ENCODE data around the gene SAG.

Gene SAG

GRCh38 chr2:233307565-233307964 lies at the start of gene SAG:
Gene SAG (plus strand): TSS chr2:233307816. CDS start chr2:233309190, 1,374 bp downstream.
- no peak for DNase-seq

- DNase-seq, result no peak
Observed at GRCh38 chr2:233258211-233258610, 49.4 kb upstream of the SAG start.

DNA sequence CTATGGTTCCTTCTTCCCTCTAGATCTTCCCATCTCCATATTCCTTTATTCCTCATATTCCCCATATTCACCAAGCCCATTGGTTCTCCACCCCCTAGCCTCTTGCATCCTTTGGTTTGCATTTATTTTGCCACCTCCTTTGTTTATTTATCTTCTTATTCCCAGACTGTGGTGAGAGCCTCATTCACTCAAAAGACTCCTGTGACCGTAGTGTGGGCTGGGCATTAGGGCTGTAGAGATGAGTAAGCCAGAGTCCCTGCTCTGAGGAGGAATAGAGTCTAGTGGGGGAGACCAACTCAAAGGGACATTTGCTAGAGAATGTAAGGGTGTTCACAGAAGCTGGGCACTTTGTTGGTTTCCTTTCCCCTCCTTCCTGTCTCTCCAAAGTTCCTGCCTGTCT lies 47.9 kb upstream of the SAG start:
- no peak for DNase-seq

GRCh38 chr2:233260661-233261060 lies 47.0 kb upstream of the SAG start:
- DNase-seq, result no peak

DNA sequence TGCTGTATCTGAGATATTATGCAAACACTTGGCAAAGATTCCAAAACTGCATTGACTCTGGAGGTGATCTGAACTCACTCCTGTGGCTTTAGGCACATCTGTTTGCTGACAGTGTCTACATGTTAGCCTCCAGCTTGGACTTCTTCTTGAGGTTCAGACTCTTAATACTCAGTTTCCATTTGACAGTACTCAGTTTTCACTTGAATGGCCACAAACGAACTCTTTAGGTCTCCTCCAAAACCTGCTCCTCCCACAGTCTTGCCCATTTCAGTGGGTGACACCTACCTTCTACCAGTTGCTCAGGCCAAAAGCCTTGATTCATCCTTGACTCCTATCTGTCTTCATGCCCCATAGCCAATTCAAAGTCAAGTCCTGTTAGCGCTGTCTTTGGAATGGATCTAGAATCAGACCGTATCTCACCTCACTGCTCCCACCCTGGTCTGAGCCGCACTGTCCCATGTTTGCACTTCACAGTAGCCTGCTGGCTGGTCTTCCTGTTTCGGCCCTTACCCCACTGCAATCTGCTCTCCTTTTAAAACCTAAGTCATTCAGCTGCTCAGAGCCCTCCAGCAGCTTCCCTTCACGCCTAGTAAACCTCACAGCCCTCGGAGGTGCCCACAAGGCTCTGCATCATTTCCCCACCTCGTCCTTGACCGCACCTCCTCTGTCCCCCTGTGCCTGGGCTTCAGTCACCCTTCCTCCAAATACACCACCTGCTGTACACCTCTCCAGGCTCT lies 45.6 kb upstream of the SAG start:
- no peak for DNase-seq

GRCh38 chr2:233262562-233262961 lies 45.1 kb upstream of the SAG start:
- DNase-seq, result no peak

DNA sequence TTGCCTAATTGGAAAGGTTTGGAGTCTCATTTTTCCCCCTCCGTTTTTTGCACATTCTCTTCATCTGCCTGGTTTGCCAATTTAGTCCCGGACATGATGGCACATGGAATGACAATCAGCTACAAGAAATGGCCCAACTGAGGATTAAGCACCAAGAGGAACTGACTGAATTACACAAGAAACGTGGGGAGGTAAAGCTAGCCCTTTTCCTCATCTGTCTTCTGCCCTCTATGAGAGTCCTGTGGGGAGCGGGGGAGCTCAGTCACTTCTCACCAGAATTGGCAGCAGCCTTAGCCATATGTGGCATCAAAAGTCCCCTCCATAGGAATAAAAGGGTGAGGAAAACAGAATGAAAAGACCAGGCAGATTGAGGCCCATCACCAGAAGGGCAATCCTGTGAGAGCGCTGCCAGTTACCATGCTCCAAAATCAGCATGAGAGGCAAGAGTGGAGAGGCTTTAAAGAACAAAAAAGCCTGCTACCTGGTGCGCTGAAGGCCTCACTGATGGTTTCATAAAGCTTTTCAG lies 44.5 kb upstream of the SAG start:
- no peak for DNase-seq

- DNase-seq, result no peak
Observed at GRCh38 chr2:233264667-233265066, 42.9 kb upstream of the SAG start.

GRCh38 chr2:233265899-233266431 lies 41.7 kb upstream of the SAG start:
- DNase-seq, result no peak

DNA sequence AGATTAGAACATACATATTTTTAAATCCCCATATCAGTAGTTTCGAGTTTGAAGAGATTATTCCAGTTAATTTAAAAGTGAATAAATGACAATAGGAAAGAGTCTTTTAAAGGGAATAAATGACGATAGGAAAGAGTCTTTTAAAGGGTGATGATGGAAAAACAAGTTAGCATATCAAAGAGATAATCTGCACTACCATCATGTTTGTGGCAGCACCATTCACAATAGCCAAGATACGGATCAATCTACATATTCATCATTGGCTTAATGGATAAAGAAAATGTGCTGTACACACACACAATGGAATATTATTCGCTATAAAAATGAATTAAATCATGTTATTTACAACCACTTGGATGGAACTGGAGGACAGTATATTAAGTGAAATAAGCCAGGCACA lies 41.1 kb upstream of the SAG start:
- DNase-seq, result no peak

DNA sequence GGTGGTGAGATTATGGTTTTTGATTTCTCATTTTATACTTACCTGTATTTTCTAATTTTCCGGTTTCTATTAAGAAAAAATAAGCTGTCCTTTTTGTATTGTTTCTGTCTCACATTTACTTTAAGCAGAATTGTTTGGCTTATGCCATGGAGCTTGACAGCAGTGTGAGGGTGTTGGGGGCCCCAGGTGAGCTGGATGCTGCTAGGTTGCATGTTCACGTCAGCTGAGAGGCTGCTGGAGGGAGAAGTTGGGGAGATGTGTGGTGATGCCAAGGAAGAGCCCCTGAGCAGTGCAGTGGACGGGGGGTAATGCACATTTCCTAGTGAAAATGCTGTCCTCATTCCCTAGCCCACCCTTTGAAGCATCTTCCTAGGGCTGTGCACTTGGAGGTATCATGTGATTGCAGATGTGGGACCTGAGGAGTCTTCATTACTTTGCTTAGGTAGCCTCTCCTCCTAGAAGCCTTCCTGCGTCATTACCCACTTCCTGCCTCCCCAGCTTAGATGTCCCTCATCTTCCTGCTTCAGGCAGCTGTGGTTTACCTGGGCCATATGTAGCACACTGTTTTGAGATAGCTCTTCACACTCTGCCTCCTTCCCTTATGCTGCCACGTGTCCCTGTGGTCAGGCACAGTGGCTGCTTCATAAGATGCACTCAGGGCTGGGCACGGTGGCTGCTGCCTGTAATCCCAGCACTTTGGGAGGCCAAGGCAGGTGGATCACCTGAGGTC lies 39.9 kb upstream of the SAG start:
- DNase-seq, result peak; percentile 41

DNA sequence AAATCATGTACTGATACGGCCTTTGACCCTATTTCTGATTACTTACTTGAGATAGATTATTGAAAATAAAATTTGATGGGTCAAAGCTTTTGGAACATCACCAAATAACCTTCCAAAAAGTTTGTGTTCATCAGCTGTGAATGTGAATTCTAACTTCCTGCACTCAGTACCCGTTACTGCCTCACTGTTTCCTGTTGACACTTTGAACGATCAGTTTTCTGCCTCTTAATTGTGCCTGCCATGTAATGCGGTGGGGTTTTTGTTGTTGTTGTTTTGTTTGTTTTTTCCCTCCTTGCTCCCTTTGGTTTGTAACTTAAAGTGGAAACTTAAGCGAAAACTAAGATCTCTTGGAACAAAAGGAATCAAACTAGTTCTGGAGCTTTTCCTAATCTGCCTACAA lies 37.2 kb upstream of the SAG start:
- DNase-seq, result no peak

- DNase-seq, result no peak
Observed at GRCh38 chr2:233270951-233271350, 36.7 kb upstream of the SAG start.

- no peak for DNase-seq
Observed at GRCh38 chr2:233271693-233272092, 35.9 kb upstream of the SAG start.

- DNase-seq, result no peak
Observed at GRCh38 chr2:233273120-233273519, 34.5 kb upstream of the SAG start.

DNA sequence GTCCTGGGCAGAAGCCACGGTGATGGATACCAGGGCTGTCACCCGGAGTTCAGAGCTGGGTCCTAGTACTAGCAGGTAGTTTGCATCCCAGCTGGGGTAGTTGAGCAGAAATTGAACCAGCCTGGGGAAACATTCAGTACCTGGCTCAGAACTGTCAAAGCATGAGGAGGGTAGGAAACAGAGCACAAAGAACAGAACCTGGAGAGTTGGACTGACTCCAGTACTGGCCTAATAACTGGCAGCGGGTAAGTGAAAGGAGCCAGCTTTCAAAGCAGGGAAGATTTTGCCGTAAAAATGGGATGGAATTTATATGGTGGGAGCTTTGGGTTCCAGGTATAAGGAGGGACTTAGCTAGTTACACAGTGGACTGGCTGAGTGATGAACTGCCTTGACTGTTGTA lies 32.4 kb upstream of the SAG start:
- DNase-seq, result no peak

- DNase-seq, result no peak
Observed at GRCh38 chr2:233278921-233279320, 28.7 kb upstream of the SAG start.

- no peak for DNase-seq
Observed at GRCh38 chr2:233280114-233280693, 27.4 kb upstream of the SAG start.

GRCh38 chr2:233281553-233281952 lies 26.1 kb upstream of the SAG start:
- no peak for DNase-seq

- DNase-seq, result no peak
Observed at GRCh38 chr2:233281992-233282603, 25.5 kb upstream of the SAG start.

DNA sequence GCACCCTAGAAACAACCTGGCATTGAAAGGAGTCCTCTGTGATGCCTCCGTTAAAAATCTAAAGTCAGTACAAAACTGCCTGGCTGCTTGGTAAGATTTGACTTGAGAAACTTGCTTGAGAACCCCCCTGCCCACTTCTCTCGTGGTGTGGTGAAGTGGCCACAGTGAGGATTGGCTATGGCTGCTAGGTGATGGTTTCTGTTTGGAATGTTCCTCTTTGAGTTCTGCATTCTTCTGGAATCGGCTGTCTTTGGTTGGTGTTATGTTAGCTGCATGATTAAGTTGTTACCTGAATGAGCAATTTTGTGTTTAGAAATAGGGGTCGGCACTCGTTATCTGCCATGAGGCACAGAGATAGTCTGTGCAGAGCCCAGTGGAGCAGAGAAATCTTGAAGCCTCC lies 21.7 kb upstream of the SAG start:
- no peak for DNase-seq

DNA sequence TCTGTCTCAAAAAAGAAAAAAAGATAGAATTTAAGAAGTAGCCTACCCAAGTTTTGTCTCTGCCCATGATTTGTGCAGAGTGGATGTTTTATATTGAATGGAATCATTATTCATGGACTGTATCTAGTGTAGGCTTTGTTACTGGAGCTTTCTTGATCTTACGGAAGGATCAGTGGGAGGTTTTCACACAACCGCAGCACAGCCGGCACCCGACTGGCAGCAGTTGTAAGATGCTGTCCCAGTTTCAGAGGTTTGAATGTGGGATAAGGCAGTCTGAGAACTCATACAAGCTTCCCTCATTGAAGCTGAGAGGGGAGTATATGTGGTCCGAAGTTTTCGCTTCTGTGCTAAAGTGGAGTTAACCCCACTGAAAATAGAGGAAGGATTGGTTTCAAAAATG lies 19.7 kb upstream of the SAG start:
- no peak for DNase-seq

DNA sequence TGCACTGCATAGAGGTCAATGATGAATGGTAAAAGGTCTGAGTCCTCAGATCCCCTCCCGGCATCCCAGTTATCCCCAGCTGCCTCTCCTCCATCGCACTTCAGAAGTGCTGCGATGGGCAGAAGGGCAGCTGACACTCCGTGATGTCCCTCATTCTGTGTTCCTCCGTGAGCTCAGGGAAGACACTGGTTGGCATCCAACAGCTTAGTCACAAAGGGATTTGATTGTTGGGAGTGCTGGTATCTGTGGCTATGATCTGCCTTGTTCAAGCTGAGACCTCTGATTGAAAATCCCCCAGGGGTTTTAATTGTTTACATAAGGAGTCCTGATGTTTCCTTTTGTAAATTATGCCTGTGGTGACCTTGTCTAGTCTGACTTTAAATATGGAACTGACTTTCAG lies 19.0 kb upstream of the SAG start:
- no peak for DNase-seq
